DMS 273 (cell line): ENCODE data around the gene ABCA4.

Experiments
- DNase-seq: peaks from one replicate; lab custom pipeline; 2025; ENCODE audit not compliant: unreplicated experiment; lab: John Stamatoyannopoulos, UW

ABCA4 gene

DNA sequence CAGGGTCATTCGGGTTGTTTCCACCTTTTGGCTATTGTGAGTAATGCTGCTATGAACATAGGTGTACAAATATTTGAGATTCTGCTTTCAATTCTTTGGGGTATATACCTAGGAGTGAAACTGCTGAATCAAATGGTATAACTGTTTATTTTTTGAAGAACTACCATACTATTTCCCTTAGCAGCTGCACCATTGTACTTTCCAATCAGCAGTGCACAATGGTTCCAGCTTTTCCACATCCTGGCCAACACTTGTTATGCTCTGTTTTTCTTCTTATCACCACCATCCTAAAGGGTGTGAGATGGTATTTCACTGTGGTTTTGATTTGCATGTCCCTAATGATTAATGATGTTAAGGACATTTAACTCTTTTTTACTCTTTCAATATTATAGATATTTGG lies 3.6 kb upstream of the ABCA4 start:
- no peak for DNase-seq

DNA sequence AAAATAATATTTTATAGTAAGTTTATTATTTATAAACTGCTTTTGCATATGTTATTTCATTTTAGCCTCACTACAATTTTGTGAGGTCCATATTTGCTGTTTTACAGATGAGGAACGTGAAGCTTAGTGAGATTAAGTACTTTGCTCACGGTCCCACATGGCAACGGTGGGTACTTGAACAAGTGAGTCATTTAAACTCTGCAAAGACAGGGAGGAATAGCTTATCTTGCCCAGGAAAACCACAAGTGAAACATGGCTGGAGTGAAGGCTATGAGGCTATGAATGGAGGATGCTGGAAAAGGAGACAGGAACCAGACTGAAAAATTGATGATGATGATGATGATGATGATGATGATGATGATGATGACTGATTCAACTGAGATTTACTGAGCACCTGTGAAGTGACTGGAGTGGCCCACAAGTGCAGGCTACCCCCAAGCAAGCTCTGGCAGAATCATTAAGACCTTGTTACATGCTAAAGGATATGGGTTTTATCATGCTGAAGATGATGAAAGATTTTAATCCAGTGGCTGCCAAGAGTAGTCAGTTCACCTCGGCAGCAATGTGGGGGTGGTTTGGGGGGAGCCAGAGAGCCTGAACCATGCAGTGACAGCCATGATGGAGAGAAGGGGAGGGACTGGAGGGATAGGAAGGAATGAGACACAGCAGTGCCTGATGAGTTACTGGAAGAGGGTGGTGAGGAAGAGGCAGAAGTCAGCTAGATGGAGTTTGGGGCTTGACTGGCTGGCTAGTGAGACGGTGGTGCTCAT lies 1.4 kb upstream of the ABCA4 start:
- no peak for DNase-seq

DNA sequence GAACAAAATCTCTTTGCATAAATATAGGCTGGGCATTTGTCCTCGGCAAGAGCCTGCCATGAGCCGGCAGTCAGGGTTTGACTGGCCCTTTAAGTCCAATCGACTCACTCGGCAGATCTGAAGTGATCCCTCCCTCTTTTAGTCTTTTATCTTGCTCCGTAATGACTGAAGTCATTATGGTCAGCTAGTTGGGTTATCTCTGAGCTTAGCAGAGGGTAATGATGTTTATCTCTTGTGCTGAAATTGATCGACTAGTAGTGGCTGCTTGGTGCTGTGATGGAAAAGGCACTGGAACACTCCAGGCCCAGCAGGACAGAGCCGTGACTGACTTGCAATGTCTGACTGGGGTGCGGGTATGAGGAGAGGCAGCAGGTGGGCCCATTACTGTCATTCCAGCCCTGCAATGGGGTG lies 468 bp upstream of the ABCA4 start:
- DNase-seq = no peak

DNA sequence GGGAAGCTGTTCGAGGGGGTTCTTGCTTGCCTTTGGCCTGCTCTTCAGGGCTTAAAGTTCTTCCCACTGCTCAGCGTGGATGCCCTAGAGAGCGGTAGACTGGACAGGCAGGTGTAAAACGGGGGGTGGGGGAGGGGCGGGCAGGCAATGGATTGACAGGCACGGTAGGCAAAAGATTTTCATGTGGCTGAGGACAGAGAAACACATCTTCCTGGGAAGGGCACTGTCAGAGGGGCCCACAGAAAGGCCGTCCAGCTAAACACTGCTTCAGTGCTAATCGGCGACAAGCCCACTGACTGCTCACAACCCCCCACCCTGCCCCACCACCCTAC lies 412 bp downstream of the ABCA4 start:
- DNase-seq = no peak

DNA sequence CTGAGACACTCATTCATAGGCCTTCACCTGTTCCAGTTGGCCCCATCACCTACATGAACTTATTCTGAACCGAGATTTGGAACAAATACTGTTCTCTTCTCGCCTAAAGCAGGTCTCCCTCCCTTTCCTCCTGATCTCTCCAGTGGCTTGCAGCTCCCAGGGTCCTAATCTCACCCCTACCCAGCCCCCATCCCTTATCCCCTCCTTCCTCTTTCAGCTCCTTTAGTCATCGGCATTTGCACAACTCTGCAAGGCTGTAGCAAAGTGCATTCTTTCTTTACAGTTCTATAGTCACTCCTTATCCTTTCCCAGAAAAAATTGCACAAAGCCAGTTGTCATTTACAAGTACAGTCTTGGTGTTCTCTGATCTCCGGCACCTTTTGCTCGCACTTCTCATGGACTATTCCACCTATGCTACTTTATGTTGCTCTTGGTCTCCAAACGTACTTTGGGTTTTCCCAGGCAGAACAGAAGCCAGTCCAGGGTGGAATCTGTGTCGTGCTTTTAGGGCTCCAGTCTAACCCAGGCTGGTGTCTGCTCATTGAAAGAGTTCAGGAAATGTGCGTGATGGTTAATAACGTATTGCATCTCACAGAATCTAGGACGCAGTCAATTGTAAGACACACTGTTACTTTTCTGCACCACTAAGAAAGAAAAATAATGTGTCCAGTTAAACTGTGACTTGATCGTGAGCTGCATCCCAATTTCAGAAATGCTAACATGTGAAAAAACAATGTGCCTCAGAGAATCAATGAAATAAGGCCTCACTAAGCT lies 965 bp downstream of the ABCA4 start:
- no peak for DNase-seq

DNA sequence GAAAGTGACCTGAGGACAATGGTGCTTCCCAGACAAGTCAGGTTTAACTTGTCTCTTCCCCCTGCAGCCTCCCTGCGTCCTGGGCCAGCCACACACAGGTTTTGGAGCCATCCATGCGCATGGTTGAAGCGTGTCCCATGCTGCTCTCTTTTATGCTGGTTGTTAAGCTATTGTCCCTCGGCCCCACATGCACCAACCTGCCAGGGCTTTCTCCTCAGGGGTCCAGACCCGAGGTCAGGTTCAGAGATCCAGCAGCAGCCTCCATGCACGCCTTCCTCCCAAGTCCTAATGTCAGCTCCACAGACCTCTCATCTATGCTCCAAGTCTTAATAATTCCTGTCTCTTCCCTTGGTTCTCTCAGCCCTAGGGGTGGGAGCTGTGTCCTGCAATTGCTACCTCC lies 1.6 kb downstream of the ABCA4 start:
- no peak for DNase-seq

DNA sequence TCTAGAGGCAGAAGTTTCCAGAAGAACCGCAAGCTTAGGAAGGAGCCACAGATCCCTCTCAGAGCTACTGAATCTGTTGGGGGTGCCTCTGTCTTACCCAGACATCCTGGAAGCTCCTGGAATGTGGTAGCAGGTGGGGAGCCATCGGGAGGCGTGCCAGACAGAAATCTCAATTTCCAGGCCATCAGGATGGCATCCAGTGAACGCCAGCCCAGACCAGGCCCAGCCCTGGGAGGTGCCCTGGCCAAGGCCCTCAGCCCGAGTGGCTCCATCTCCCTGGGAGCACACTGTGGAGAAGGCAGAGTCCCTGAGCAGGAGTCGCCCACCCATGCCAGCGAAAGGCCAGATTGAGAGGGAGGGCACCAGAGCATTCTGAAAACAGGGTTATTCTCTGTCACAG lies 2.5 kb downstream of the ABCA4 start:
- no peak for DNase-seq

DNA sequence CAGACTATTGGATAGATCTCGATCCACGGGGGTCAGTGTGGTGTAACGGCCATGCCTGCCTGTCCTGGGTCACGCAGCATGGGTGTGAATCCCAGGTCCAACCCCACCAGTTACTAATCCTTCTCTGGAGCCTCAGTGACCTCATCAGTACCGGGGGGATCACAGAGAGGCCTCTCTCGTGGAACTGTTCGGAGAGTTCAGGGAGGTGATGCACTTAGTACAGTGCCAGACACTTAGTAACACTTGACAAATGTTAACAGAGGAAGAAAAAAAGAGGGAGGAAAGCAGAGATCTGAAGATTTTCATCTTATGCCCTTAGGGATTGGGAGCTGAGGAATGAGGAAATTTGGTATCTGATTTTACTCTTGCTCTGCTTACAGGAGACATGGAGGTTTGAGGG lies 2.9 kb downstream of the ABCA4 start:
- DNase-seq = no peak

DNA sequence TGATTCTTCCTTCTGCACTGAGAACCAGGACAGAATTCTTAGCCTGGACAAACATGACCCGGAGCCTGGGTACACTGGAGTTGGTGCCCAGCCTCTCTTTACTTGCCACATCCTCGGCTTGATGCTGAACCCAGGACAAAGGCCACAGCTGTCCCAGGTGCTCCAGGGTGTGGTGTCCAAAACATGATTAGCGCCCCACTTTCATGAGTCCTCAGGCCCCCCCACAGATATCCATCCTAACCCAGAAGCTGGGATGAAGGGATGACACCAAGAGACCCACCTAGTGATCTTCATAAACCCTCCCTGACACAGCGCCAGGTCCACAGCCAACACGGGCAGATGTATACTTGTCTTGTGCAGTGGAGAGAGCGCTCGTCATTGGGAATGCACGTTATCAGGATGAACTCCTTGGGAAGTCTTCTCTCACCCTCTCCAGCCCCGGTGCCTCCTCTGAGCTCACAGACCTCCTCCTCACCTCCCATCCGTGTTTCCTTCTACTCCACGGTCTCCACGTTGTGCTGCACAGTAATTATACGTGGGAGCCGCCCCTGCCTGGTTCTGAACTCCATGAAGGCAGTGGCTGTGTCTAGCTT lies 3.6 kb downstream of the ABCA4 start:
- no peak for DNase-seq

DNA sequence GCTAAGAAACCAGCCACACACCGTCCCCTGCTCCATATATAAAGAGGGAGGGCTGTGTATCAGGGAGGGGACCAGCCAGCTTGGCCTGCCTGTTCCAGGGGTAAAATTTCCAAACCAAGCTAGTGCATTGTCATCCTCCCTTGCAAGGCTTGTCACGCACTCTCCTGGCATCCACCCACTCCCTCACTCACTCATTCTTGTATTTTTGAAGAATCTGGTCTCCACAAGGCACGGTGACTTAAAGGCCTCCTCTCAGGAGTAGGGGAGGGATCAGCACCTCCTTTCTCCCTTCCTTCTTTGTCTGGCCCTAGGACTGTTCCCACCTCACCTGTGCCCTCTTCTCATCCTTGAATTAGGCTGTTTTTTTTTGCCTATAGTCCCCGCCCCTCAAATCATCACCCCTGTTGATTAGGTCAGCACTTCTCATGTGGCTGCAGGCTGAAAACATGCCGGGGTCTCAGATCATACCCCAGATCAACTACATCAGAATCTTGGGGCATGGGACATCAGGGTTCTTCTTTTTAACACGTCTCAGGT lies 5.0 kb downstream of the ABCA4 start:
- DNase-seq = no peak

DNA sequence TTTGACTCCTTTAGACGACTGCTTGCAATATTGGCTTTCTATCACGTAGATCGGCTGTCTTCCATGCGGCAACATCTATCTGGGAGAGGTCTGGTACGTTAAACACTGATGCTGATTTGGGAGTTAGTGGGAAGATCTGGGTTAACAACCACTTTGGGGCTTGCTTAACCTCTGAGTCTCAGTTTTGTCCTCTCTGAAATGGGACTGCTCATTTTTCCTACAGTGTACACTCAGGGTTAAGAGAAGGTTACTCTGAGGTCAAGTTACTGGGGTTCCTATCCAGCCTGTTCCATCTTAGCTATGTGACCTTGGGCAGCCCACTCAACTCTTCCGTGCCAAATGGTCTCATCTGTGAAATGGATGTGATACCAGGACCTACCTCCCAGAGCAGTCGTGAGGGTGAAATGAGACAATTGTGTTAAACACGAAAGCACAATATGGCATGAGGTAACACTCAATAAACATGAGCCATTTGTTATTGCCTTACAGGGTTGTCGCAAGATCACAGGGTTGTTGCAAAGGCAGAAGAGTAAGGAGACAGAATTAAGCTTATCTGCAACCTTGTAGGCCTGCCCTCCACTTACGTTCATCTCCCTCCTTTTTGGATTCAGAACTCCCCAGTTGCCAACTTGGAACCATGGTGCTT lies 5.6 kb downstream of the ABCA4 start:
- DNase-seq = no peak

DNA sequence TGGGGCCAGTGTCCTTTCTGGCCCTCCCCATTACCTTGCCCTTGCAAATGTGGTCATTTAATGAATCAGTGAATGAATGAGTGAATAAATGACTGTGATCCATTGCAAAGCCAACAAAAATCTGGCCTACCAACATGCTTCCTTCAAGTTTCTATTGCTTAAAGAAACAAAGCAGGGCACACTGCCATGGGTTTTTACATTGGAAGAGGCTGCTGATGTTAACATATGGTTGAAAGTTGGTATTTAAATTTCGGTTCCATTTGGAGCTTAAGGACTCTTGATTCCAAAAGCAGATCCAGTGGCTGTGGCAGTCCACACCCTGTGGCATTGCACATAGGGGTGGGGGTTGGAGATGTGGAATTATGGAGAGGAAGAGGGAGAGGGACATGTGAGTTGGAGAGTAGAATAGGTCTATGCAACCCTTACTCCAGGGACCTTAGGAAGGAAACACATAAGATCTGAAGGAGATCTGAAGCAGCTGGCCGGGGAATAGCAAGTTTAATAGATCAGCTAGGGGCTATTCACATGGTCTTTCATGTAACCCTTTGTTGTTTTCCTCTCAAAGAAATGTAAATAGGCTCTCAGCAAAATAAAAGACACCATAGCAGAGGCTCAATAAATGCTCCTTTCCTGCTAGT lies 7.2 kb downstream of the ABCA4 start:
- DNase-seq = peak; percentile 25

DNA sequence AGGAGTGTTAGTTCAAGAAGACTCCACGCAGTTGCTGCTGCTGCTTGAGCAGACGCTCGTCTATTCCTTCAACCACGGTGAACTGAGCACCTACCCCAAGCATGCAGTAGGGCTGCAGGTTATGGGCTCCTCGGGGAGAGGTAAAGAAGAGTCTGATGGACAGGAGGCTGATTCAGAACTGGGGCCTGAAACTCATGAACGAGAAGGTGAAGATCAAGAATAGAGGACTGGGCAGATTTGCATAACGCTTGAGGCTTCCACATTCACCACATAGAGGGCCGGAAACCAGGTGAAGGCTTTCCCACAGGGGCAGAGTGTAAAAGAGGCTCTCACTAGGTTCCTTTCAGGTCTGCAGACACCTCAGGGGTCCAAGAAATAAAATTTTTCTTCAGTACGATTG lies 9.1 kb downstream of the ABCA4 start:
- DNase-seq = no peak

DNA sequence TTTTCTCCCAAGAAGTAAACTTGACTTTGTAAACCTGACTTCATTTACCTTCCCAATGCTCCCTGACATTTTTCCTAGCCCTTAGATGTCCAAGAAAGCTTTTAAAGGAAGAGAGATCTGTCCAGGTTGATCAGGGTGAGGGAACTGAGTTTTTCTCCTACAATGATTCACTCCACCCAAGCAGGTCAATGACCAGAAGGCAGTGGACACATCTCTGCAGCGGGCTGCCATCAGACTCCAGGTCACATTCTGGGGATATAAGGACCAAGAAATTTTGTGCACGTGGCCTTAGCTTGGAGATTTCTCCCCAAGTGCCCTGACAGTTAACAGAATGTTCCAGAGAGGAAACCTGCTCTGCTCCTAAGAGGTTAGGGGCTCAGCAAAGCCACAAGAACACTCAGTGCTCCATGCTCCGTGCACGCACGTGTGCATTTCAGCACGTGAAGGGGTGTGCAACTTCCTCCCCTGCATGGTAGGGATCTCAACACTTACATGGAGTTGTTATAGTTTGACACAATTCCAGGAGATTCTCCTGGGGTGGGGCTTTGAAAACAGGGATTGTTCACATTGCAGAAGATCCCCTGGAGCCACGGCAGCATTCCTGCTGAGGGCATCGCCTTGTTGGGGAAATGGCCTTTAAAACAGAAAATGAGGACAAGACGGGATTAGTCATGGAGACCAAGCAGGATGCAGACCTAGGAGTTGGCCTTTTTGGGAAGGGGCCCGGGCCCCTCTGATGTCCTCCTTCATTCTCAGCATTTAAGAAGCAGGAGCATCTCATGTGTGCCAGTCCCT lies 9.8 kb downstream of the ABCA4 start:
- no peak for DNase-seq

DNA sequence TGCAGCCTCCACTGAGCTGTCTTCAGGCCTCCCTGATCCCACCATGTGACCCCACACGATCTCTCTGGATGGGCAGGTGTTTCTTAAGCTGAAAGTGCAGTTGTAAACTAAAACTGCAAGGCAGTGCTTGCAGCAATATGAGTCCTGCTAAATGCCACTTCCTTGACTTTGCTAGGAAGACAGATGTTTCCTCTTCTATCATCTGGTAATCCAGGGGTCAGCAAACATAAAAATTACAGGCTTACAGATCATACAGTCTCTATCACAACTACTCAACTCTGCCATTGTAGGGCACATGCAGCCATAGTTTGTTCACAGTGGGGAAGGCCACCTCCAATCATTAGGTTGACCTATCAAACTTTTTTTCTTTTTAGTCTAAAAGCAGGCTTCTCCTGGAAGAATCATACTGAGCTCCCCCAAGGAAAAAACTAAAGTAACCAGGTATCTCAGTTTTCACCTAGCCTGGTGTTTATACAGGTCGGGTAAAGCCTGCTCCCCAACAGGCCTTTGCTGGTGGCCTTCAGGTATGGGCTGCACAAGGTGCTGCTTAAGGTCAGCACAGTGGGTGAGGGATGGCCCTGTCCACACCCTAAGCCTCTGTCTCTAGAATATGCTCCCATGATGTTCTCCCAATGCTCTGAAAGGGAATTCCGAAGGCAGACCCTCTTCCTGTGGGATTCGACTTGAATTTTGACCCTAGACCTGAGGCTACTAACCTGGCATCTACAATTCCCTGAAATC lies 10.8 kb downstream of the ABCA4 start:
- DNase-seq = no peak

DNA sequence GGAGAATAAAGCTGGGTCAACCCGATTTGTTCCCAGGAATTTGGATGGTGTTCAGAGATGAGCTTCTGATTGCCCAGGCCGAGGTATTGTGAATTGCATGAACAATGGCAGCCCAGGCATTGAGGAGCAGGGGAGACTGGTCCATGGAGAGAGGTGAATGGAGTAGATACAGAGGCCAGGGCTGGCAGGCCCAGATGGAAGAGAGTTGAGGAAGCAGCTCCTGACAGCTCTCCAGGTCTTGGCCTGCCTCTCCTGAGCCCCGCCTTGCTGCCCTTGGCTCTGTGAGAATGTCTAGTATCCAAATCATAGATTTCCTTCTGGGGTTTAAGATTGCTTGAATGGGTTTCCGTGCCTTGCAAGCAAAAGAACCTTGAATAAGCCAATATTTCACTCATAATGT lies 11.5 kb downstream of the ABCA4 start:
- no peak for DNase-seq

DNA sequence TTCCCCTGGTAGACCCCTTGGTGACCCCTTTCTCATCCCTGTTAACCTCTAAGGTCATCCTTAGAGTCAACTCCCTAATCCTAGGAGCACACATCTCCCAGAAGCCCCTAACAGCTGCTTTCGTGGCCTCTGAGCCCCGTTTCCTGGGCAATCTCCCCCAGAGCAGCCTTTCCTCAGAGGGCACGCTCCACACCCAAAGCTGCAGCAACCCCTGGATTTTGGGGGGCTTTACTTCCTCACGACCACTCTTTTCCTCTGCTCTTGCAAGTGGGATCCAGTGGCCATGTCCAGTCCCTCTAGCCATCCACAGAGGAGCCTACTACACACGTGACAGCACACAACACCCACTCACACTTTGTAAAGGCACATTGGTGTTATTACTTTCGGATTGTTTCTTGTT lies 13.8 kb downstream of the ABCA4 start:
- no peak for DNase-seq

DNA sequence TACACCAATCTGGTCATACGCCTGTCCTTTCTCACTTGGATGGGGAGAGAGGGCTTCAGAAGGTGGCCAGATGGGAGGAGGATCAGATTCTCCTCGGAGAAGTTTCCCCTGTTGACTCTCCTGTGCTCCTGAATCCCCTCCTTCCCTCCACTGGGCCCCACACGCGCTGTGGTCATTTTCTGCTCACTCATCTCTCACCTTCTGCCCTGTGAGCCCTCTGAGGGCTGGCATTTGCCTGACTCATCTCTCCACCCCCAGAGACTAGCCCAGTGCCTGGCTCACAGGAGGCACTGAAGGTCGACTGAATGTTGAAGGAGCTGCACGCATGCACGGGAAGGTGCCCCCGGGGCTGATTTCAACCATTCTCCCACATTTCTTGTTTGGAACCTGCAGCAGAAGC lies 14.2 kb downstream of the ABCA4 start:
- no peak for DNase-seq

DNA sequence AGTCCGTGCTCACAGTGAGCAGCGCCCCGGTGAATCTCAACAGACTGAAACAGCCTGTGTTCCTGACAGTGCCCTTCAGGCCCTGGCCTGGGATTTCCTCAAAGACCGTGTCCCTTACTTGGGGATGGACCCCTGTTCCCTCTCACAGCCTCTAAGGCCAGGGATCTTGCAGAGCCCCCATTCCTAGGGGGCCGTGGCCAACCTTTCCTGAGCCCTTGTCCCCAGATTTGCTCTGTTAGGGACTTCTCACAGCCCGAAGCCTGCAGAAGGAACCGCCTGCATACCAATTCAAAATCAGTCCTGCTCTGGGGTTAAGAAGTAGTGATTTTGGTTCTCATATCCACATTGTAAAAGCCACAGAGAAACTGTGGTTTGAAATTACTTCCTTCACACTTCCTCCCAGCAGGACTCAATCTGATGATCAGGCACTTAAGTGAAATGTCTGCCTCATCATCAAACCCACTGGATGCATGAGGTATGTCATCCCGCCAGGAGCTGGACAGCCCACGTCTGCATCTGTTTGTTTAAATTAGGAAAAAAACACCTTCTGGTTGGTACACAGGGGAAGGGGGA lies 14.9 kb downstream of the ABCA4 start:
- DNase-seq = peak; percentile 9
